ENCODE results near the gene NRP2.

DNA sequence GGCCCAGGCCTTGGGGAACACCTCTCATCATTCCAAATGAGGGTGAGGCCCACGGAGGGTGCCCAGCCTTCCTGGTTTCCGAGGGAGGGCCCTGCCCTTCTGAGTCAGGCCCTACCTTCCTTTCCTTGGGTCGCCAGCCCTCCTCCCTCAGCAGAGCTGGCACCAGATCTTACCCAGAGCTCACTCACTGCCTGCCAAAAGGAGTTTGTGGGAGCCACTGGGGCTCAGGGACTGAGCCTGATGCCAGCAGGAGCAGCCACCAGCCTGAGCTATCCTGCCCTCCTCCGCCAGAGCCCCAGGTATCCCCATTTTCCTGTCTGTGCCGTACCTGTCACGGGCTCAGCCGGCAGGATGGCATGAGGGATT is 64.1 kb downstream of the NRP2 start:
- TF ChIP-seq, protein P1, sequence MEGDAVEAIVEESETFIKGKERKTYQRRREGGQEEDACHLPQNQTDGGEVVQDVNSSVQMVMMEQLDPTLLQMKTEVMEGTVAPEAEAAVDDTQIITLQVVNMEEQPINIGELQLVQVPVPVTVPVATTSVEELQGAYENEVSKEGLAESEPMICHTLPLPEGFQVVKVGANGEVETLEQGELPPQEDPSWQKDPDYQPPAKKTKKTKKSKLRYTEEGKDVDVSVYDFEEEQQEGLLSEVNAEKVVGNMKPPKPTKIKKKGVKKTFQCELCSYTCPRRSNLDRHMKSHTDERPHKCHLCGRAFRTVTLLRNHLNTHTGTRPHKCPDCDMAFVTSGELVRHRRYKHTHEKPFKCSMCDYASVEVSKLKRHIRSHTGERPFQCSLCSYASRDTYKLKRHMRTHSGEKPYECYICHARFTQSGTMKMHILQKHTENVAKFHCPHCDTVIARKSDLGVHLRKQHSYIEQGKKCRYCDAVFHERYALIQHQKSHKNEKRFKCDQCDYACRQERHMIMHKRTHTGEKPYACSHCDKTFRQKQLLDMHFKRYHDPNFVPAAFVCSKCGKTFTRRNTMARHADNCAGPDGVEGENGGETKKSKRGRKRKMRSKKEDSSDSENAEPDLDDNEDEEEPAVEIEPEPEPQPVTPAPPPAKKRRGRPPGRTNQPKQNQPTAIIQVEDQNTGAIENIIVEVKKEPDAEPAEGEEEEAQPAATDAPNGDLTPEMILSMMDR (IDR thresholded peaks at IDR 0.05 in 4 of 5, conservative IDR thresholded peaks at IDR 0.05 in 1 of 5) = no peak
- no peak for TF ChIP-seq POLR2A (IDR thresholded peaks at IDR 0.05)

Measured in gastrocnemius medialis (tissue), 4 donors.